ENCODE results near the gene SPATA18.

Gene SPATA18

DNA sequence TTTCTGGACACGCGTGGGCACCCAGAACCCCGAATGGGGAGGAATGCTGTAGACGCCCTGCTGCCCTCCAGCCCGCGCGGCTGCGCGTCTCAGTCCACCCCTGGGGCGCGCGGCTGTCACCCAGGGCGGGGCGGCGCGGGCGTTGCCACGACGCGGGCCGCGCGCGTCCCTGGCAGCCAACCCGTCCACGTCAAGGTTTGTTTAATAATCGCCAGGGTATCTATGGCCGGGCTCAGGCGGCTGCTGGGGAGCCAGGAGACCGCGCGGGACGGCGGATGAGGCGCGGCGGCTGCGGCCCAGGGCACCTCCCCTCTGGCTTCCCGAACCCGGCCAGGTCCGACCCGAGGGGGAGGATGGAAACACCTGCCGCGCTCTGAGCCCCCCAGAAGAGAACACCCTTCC, at the start of gene SPATA18:
Gene SPATA18, plus strand, starts transcription at position 92 of the 402 bp plus-strand sequence. CDS start 401 bp downstream, outside the sequence.
- DNase-seq (ENCODE audit: low spot score) (no peak), FAIRE-seq (no peak)

GRCh38 chr4:52001616-52002015, 49.5 kb upstream of the SPATA18 start:
- DNase-seq (ENCODE audit: low spot score) (no peak), FAIRE-seq (no peak)

DNA sequence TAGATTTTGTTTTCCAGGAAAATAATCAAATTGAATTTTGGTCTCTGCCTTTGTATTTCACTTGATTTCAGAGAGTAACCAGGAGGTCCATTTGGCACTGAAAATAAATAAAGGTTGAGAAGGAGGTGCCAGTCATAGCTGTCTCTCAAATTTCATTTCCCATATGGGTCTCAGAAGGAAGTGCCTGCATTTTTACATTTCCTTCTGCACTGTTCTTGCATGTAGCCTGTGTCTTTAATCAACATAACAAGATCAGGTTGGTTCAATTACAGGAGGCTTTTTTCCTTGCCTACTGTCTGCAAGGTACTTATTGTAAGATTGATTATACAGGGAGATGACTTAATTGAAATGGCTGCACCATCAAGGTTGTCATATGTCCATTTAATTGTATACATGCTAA, 46.7 kb upstream of the SPATA18 start:
- DNase-seq (ENCODE audit: low spot score): no peak
- FAIRE-seq: no peak

- DNase-seq (ENCODE audit: low spot score) (no peak), FAIRE-seq (no peak)
Observed at GRCh38 chr4:52005604-52006273, 45.4 kb upstream of the SPATA18 start.

GRCh38 chr4:52006887-52007286, 44.2 kb upstream of the SPATA18 start:
- DNase-seq (ENCODE audit: low spot score): no peak
- FAIRE-seq: no peak

GRCh38 chr4:52010986-52011385, 40.1 kb upstream of the SPATA18 start:
- no peak for FAIRE-seq

GRCh38 chr4:52012651-52013050, 38.5 kb upstream of the SPATA18 start:
- FAIRE-seq: no peak
- DNase-seq (ENCODE audit: low spot score): no peak

More at GRCh38 chr4:52010986-52011385, 40.1 kb upstream of the SPATA18 start:
- DNase-seq (ENCODE audit: low spot score): no peak

DNA sequence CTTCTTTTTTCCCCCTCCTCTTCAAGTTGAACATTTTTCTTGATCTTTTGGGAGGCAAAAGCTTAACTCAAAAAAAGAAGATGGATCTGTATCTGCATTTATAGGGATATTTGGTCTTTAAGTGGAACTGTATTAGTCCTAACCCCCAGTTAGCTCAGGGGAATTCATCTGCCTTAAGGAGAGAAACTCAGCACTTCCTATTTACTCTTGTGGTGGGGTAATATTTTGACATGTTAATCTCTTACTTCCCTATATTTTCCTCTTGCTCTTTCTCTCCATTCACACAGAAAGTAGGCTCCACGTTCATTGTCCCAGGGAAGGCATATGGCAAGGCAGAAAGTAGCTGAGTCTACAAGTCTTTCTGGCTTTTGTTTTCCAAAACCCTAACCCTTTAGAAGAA, 36.2 kb upstream of the SPATA18 start:
- FAIRE-seq: no peak
- DNase-seq (ENCODE audit: low spot score): no peak

DNA sequence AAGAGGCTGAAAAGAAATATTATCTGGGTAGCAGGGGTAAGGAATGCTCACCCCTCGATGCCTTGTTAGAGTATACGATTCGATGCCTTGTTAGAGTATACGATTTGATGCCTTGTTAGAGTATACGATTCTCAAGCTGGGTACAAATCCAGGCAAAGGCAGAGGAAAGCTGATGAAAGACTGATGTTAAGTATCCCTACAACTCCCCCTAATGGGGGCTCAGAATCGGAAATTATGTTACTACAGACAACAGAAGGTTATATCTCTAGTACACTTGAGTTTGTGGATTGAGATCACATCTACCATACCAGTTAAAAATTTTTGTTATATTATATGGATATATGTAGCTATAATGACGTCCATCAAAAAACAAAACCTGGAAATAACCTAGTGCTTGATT, 35.7 kb upstream of the SPATA18 start:
- no peak for DNase-seq (ENCODE audit: low spot score)
- no peak for FAIRE-seq

- FAIRE-seq: no peak
- no peak for DNase-seq (ENCODE audit: low spot score)
Observed at GRCh38 chr4:52016981-52017380, 34.1 kb upstream of the SPATA18 start.

GRCh38 chr4:52017814-52018213, 33.3 kb upstream of the SPATA18 start:
- DNase-seq (ENCODE audit: low spot score) (no peak), FAIRE-seq (no peak)

GRCh38 chr4:52019936-52020657, 31.0 kb upstream of the SPATA18 start, which contains the start of gene LRRC66:
Gene LRRC66 (minus strand): TSS chr4:52020363. CDS start chr4:52017613, 2,750 bp downstream.
- FAIRE-seq (no peak), DNase-seq (ENCODE audit: low spot score) (no peak)

- peak; percentile 26 for DNase-seq (ENCODE audit: low spot score)
- peak; percentile 63 for FAIRE-seq
Observed at GRCh38 chr4:52028970-52029369, 22.1 kb upstream of the SPATA18 start.

DNA sequence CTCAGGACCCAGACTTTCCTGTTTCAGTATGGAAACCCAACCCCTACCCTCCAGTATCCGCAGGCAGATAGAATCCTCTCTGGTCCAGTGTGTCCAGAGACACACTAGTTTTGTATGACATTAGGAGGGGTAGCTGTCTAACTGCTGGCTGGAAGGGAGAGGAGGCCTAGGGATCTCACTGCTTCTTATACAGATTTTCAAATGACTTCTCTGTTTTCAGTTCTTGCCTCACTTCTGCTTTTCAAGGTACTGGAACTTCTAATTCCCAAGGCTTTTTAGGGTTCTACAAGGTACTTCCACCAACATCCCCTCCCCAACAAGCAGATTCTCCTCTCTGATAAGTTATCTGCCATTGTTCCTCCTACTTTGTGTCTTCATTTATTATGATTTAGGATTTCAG, 19.1 kb upstream of the SPATA18 start:
- DNase-seq (ENCODE audit: low spot score) (no peak), FAIRE-seq (no peak)

DNA sequence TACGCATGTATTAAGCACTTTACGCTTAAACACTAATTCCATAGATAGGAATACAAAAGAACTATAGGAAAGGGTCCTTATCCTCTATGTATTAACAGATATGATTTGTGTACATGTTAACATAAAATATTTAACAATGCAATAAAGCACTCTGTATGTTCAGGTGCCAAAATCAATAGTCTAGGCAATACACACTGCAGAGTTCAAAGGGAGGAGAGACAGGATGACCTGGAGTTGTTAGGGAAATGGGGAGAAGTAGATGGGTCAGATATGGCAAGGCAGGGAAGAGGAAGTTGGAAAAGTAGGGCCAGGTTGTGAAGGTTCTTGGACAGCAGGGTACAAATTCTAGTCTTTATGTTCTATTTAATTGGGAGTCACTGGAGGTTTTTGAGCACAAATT, 15.9 kb upstream of the SPATA18 start:
- FAIRE-seq: no peak

DNA sequence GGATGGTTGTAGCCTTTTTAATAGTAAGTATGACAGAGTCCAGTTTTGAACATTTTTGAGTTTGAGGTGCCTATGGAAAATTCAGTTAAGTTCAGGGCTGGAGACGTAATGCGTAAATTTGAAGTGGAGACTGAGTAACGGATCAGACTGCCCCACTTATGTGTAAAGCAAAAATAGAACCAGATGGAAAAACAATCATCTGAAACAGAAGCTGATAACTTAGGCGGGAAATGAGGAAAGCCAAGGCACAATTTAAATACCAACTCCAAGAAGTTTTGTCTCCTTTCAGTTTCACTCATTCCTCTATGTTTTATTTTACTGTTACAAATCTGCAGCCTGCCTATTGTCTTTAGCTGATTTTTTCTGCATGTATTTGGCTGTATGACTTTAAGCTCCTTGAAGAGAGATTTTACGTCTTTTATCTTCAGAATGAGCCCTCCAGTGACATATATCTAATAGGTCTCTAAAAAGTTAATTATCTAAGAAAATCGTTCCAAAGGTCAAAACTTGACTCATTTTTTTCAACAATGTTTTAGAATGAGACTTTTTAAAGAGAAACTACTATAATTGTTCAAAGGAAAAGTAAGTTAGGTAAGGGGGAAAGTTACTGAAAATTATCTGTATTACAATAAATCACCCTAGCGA, 14.1 kb upstream of the SPATA18 start:
- DNase-seq (ENCODE audit: low spot score) (no peak), FAIRE-seq (peak; percentile 25)

More for the DNA sequence above, 15.9 kb upstream of the SPATA18 start:
- no peak for DNase-seq (ENCODE audit: low spot score)

DNA sequence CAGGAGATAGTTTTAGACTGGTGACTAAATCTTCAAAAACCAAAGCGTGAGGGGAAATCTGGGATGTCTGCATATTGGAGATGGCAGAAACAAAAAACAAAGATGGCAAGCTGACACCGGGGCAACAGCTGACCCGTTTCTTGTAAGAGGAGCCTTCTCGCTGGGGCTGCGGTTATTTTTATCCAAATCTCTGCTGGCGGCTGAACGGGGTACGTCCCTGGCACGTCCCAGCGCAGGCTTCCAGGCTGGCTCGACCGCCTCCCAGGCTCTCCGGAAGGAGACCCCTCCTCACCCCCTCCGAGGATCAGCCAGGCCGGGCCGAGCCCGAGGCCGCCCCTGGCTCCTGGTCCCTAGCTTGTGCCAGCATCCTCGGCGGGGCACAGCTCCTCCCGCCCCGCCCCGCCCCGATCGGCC, 13.4 kb upstream of the SPATA18 start:
- no peak for DNase-seq (ENCODE audit: low spot score)

GRCh38 chr4:52038103-52038912, 12.8 kb upstream of the SPATA18 start, which contains the start of gene SGCB:
Gene SGCB (minus strand): TSS chr4:52038299. CDS start chr4:52038259, 40 bp downstream.
- no peak for FAIRE-seq
- no peak for DNase-seq (ENCODE audit: low spot score)

More for the DNA sequence above, 13.4 kb upstream of the SPATA18 start:
- FAIRE-seq: no peak

DNA sequence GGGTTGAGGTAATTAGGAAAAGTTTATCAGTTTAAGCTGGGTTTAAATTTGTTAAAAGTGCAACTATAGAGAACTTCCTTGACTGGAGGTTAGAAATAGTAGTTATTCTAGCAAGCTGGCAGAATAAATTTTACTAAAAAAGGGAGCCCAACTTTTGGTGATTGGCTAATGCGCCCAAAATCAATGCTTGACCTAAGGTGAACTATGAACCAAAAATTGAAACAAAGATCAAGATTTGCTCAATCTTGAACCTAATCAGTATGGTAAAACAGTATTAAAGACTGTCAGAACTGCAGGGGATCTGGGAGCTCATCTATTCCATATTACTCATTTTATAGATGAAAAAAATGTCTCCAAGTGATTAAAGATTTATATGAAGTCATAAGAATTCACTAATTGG, 6.1 kb upstream of the SPATA18 start:
- FAIRE-seq (no peak), DNase-seq (ENCODE audit: low spot score) (no peak)

DNA sequence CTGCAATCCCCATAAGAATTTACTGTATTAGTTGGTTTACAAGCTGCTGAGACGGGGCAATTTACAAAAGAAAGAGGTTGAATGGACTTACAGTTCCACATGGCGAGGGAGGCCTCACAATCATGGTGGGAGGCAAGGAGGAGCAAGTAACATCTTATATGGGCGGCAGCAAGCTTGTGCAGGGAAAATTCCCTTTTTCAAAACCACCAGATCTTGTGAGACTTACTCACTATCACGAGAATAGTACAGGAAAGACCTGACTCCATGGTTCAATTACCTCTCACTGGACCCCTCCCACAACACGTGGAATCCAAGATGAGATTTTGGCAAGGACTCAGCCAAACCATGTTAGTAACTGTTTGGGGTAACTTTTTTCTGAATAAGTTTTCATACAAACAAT, 1.8 kb upstream of the SPATA18 start:
- FAIRE-seq (no peak), DNase-seq (ENCODE audit: low spot score) (no peak)

All from RCC 7860 (cell line).